CD4-positive, alpha-beta memory T cell (primary cell): ENCODE data around the gene ESM1. TPM values are rescaled to one million over a fixed set of nuclear protein-coding genes. Genes with fewer than 3 reads are reported as not detected.

ENCODE experiments used
- CTCF ChIA-PET: fragments of 350-600 bp; sonication (Branson Sonifier 250); formaldehyde crosslinking; loops from one replicate; lab custom pipeline; 2021; ENCODE audit warnings: inconsistent platforms; ENCODE audit not compliant: partially characterized antibody; lab: Charles Lee
- POLR2A ChIA-PET: fragments of 350-600 bp; sonication (Branson Sonifier 250); formaldehyde crosslinking; loops from one replicate; lab custom pipeline; 2021; ENCODE audit not compliant: partially characterized antibody; lab: Charles Lee
- DNase-seq, 5 donors: peaks; one replicate each; pipeline versions ENCODE4 v3.0.0 to v3.0.0-alpha.2; 2020 to 2022; ENCODE audit warnings: mixed read lengths in 1 of 5
- H3K27ac ChIP-seq: one replicate; pipeline ENCODE4 v1.7.0; 2013; ENCODE audit warnings: low read depth, low read length
- H3K27me3 ChIP-seq: 2 replicates; pipeline ENCODE4 v1.7.0; 2013; ENCODE audit warnings: mild to moderate bottlenecking, low read length, moderate library complexity; ENCODE audit not compliant: insufficient read depth
- H3K36me3 ChIP-seq: 2 replicates; pipeline ENCODE4 v1.7.0; 2013; ENCODE audit warnings: mild to moderate bottlenecking, low read length, moderate library complexity; ENCODE audit not compliant: insufficient read depth
- H3K4me1 ChIP-seq: 2 replicates; pipeline ENCODE4 v1.7.0; 2013; ENCODE audit warnings: mild to moderate bottlenecking, low read length, moderate library complexity; ENCODE audit not compliant: insufficient read depth
- H3K4me3 ChIP-seq, 2 donors: one replicate each; pipeline ENCODE4 v1.7.0; 2013; ENCODE audit warnings: low read length in 2 of 2, mild to moderate bottlenecking in 1 of 2
- H3K9me3 ChIP-seq, 2 donors: one replicate each; pipeline ENCODE4 v1.7.0; 2013; ENCODE audit warnings: low read length in 2 of 2, control low read depth in 1 of 2; ENCODE audit not compliant: control insufficient read depth in 1 of 2
- H3K27ac Mint-ChIP-seq, 7 donors: one replicate each; pipeline ENCODE4 v1.8.0; 2020 to 2021; ENCODE audit warnings: mixed read lengths in 7 of 7, mild to moderate bottlenecking in 6 of 7, inconsistent platforms in 3 of 7, moderate library complexity in 3 of 7
- H3K27me3 Mint-ChIP-seq, 2 donors: one replicate each; pipeline ENCODE4 v1.8.0; 2020 to 2021; ENCODE audit warnings: mixed read lengths in 2 of 2
- H3K36me3 Mint-ChIP-seq, 2 donors: one replicate each; pipeline ENCODE4 v1.8.0; 2020 to 2021; ENCODE audit warnings: mixed read lengths in 2 of 2, inconsistent platforms in 1 of 2, mild to moderate bottlenecking in 1 of 2
- H3K4me1 Mint-ChIP-seq, 4 donors: one replicate each; pipeline ENCODE4 v1.8.0; 2020 to 2021; ENCODE audit warnings: mixed read lengths in 4 of 4, mild to moderate bottlenecking in 1 of 4
- H3K4me3 Mint-ChIP-seq, 8 donors: one replicate each; pipeline ENCODE4 v1.8.0; 2020 to 2021; ENCODE audit warnings: mixed read lengths in 8 of 8, mild to moderate bottlenecking in 7 of 8, moderate library complexity in 6 of 8, inconsistent platforms in 3 of 8
- H3K9me3 Mint-ChIP-seq, 8 donors: one replicate each; pipeline ENCODE4 v1.8.0; 2020 to 2021; ENCODE audit warnings: mixed read lengths in 8 of 8, mild to moderate bottlenecking in 5 of 8, inconsistent platforms in 3 of 8, moderate library complexity in 1 of 8
- intact Hi-C: fragments of 100-400 bp; cut with micrococcal nuclease; formaldehyde crosslinking; loops from one replicate; pipeline ENCODE4 v1.15.1; 2023
- polyA plus RNA-seq, 2 donors: library from polyadenylated mRNA; unstranded; fragments of 300-500 nt; fragmentation: Illumina TruSeq; gene quantifications; one replicate each; pipeline ENCODE4 v1.2.3, GENCODE V29; 2021
- total RNA-seq, 2 experiments: library from RNA; stranded (reverse); gene quantifications; one replicate each; pipeline ENCODE4 v1.2.3, GENCODE V29; 2021

ESM1 gene
- total RNA-seq (1 to 10 TPM in 1 of 2 experiments, under 1 TPM in 1; 0.99 to 1.5 TPM), polyA plus RNA-seq (1 to 10 TPM; 1.1 TPM)

GRCh38 chr5:54985301-54986268, at the start of gene ESM1:
TSS of gene ESM1 (minus strand) at chr5:54985593. CDS start at chr5:54985517, 76 bp downstream.
- POLR2A ChIA-PET: interaction anchor here (1.0 to 1.5 kb wide), 3 partner anchors 8 to 117 kb away, joined by 3 to 4 read pairs (median 4); partner anchors contain the start of gene GZMA
- no peaks in the 10 kb centered on the region for H3K36me3 ChIP-seq
- H3K9me3 Mint-ChIP-seq: no peaks in the 10 kb centered on the region
- H3K27ac ChIP-seq: no peak within 1 kb of the TSS
- CTCF ChIA-PET: interaction anchor here (0.9 to 1.9 kb wide), 4 partner anchors 9 to 52 kb away, joined by 5 to 6 read pairs (median 5); no protein-coding TSS in a partner anchor
- H3K4me3 ChIP-seq: no peak within 1 kb of the TSS
- no peaks in the 10 kb centered on the region for H3K36me3 Mint-ChIP-seq
- DNase-seq: no peak
- H3K9me3 ChIP-seq: no peaks in the 10 kb centered on the region
- no peaks in the 10 kb centered on the region for H3K27me3 Mint-ChIP-seq
- H3K4me1 Mint-ChIP-seq: peaks cover 38 to 74% (median 54%) of the 10 kb centered on the region in 4 donors
- H3K4me3 Mint-ChIP-seq: peak within 1 kb of the TSS in 6 of 8 donors; percentile 31 to 78 (median 60)
- peak within 1 kb of the TSS in 3 of 7 donors; percentile 32 to 65 (median 49) for H3K27ac Mint-ChIP-seq
- intact Hi-C loops: loop anchor here (5.0 kb wide), 1 partner anchor 42 kb away; no protein-coding TSS in a partner anchor
- H3K27me3 ChIP-seq: no peaks in the 10 kb centered on the region
- peaks cover 41% of the 10 kb centered on the region for H3K4me1 ChIP-seq

- Mint-ChIP-seq H3K36me3 (peaks cover 11 to 27% of the 10 kb centered on the region in 2 donors), H3K27me3 (no peaks in the 10 kb centered on the region), H3K9me3 (no peaks in the 10 kb centered on the region), H3K4me1 (peaks cover 37 to 68% (median 50%) of the 10 kb centered on the region in 4 donors), H3K27ac (peak overlapping the region in 4 of 7 donors; percentile 22 to 67 (median 47)), H3K4me3 (no peak overlapping the region)
- Histone ChIP-seq H3K4me3 (no peak overlapping the region), H3K27ac (no peak overlapping the region), H3K27me3 (no peaks in the 10 kb centered on the region), H3K4me1 (peaks cover 53% of the 10 kb centered on the region), H3K9me3 (no peaks in the 10 kb centered on the region), H3K36me3 (no peaks in the 10 kb centered on the region)
- intact Hi-C loops: no loop called here
- ChIA-PET CTCF (interaction anchor here (1.1 kb wide), 1 partner anchor 90 kb away, joined by 3 read pairs; no protein-coding TSS in a partner anchor), POLR2A (no interaction called here)
- no peak for DNase-seq
These were observed 48.2 kb upstream of the ESM1 start for GRCh38 chr5:55033568-55033967.

GRCh38 chr5:55031492-55031891, 46.1 kb upstream of the ESM1 start:
- H3K4me1 Mint-ChIP-seq: peaks cover 36 to 70% (median 50%) of the 10 kb centered on the region in 4 donors

GRCh38 chr5:55030676-55031369, 45.4 kb upstream of the ESM1 start:
- no peak for DNase-seq
- Histone ChIP-seq H3K27ac (no peak overlapping the region), H3K4me1 (peaks cover 55% of the 10 kb centered on the region), H3K9me3 (no peaks in the 10 kb centered on the region), H3K27me3 (no peaks in the 10 kb centered on the region), H3K36me3 (no peaks in the 10 kb centered on the region), H3K4me3 (no peak overlapping the region)
- Mint-ChIP-seq H3K27ac (peak overlapping the region in 6 of 7 donors; percentile 16 to 76 (median 47)), H3K4me3 (peak overlapping the region in 1 of 8 donors; percentile 47), H3K36me3 (peaks cover 11 to 32% of the 10 kb centered on the region in 2 donors), H3K27me3 (no peaks in the 10 kb centered on the region), H3K9me3 (no peaks in the 10 kb centered on the region), H3K4me1 (peaks cover 38 to 71% (median 53%) of the 10 kb centered on the region in 4 donors)
- ChIA-PET POLR2A (no interaction called here), CTCF (interaction anchor here (0.8 to 1.0 kb wide), 2 partner anchors 8 to 87 kb away, joined by 3 read pairs; no protein-coding TSS in a partner anchor)
- intact Hi-C loops: no loop called here

More at GRCh38 chr5:55031492-55031891, 46.1 kb upstream of the ESM1 start:
- Histone ChIP-seq H3K4me3 (no peak overlapping the region), H3K27me3 (no peaks in the 10 kb centered on the region), H3K4me1 (peaks cover 54% of the 10 kb centered on the region), H3K27ac (no peak overlapping the region), H3K36me3 (no peaks in the 10 kb centered on the region), H3K9me3 (no peaks in the 10 kb centered on the region)
- DNase-seq: no peak
- intact Hi-C loops: no loop called here
- Mint-ChIP-seq H3K36me3 (peaks cover 11 to 32% of the 10 kb centered on the region in 2 donors), H3K27ac (peak overlapping the region in 4 of 7 donors; percentile 37 to 76 (median 50)), H3K9me3 (no peaks in the 10 kb centered on the region), H3K4me3 (no peak overlapping the region), H3K27me3 (no peaks in the 10 kb centered on the region)
- CTCF ChIA-PET: interaction anchor here (1.0 kb wide), 1 partner anchor 88 kb away, joined by 3 read pairs; no protein-coding TSS in a partner anchor
- POLR2A ChIA-PET: no interaction called here

GRCh38 chr5:55030220-55030619, 44.8 kb upstream of the ESM1 start:
- intact Hi-C loops: no loop called here
- Histone ChIP-seq H3K4me3 (no peak overlapping the region), H3K36me3 (no peaks in the 10 kb centered on the region), H3K27ac (no peak overlapping the region), H3K9me3 (no peaks in the 10 kb centered on the region), H3K4me1 (peaks cover 61% of the 10 kb centered on the region), H3K27me3 (no peaks in the 10 kb centered on the region)
- no peaks in the 10 kb centered on the region for H3K9me3 Mint-ChIP-seq
- peak overlapping the region in 4 of 7 donors; percentile 1 to 51 (median 26) for H3K27ac Mint-ChIP-seq
- ChIA-PET CTCF (no interaction called here), POLR2A (no interaction called here)
- DNase-seq: no peak
- H3K4me3 Mint-ChIP-seq: peak overlapping the region in 1 of 8 donors; percentile 47
- H3K27me3 Mint-ChIP-seq: no peaks in the 10 kb centered on the region
- H3K36me3 Mint-ChIP-seq: peaks cover 11 to 32% of the 10 kb centered on the region in 2 donors
- H3K4me1 Mint-ChIP-seq: peaks cover 39 to 73% (median 54%) of the 10 kb centered on the region in 4 donors

GRCh38 chr5:55027595-55027994, 42.2 kb upstream of the ESM1 start:
- CTCF ChIA-PET: interaction anchor here (0.7 to 5.1 kb wide), 4 partner anchors 9 to 100 kb away, joined by 3 to 34 read pairs (median 3); no protein-coding TSS in a partner anchor
- peak; percentile 11 to 66 (median 24) for DNase-seq
- Histone ChIP-seq H3K4me3 (peak overlapping the region in 1 of 2 donors; percentile 4), H3K27me3 (no peaks in the 10 kb centered on the region), H3K27ac (peak overlapping the region; percentile 36), H3K4me1 (peaks cover 77% of the 10 kb centered on the region), H3K9me3 (no peaks in the 10 kb centered on the region), H3K36me3 (no peaks in the 10 kb centered on the region)
- Mint-ChIP-seq H3K9me3 (no peaks in the 10 kb centered on the region), H3K4me3 (peak overlapping the region; percentile 48 to 89 (median 72)), H3K4me1 (peaks cover 51 to 95% (median 71%) of the 10 kb centered on the region in 4 donors), H3K27ac (peak overlapping the region; percentile 18 to 86 (median 77)), H3K27me3 (no peaks in the 10 kb centered on the region), H3K36me3 (peaks cover 7 to 28% of the 10 kb centered on the region in 2 donors)
- POLR2A ChIA-PET: interaction anchor here (2.1 to 3.1 kb wide), 2 partner anchors 10 to 69 kb away, joined by 13 to 37 read pairs; no protein-coding TSS in a partner anchor
- intact Hi-C loops: loop anchor here (2.0 to 5.0 kb wide), 3 partner anchors 35 to 119 kb away; partner anchors contain the start of gene ESM1
